ENCODE data around the gene L3MBTL4. TPM values are rescaled to one million over a fixed set of nuclear protein-coding genes. Genes with fewer than 3 reads are reported as not detected.

The L3MBTL4 gene
- total and polyA plus RNA-seq, 4 donors, result 0.26 to 4.2 (median 2.0) TPM

DNA sequence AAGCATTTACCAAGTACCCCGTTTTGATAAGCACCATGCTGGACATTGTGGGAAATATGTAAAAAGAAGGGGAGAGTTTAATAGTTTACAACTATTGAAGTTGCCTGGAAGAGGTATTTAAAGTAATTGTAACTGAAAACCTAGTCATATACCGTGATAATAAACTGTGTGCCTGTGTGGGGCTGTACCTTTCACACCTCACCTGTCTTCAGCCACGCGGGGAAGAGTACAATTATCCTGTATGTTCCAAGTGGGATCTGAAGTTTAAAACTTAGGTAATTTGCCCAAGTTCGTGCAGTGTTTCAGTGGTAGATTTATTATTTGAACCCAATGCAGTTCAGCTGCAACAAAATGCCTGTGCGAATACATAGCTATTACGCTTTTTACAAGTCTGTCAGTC lies 391.2 kb downstream of the L3MBTL4 start:
- Histone ChIP-seq H3K27ac (ENCODE audit: low read depth in 1 of 2, low read length in 2 of 2) (no peak overlapping the region), H3K4me3 (ENCODE audit: low read length in 2 of 2) (no peak overlapping the region), H3K4me1 (ENCODE audit: control insufficient read depth in 1 of 2, insufficient read depth in 2 of 2, low read length in 2 of 2) (no peaks in the 10 kb centered on the region), H3K9me3 (ENCODE audit: control insufficient read depth, low read length) (no peaks in the 10 kb centered on the region), H3K27me3 (ENCODE audit: control insufficient read depth in 1 of 2, insufficient read depth in 2 of 2, low read length in 1 of 2) (no peaks in the 10 kb centered on the region), H3K36me3 (ENCODE audit: control insufficient read depth in 1 of 2, insufficient read depth in 2 of 2, low read length in 1 of 2) (no peaks in the 10 kb centered on the region)
- no peak for ATAC-seq (ENCODE audit: low FRiP score)
- WGBS, 2 donors, result 70 to 77% methylated on average over 7 of the region's 7 CpGs
- DNase-seq, result no peak
- intact Hi-C loops (cut with DNase I), result no loop called here

DNA sequence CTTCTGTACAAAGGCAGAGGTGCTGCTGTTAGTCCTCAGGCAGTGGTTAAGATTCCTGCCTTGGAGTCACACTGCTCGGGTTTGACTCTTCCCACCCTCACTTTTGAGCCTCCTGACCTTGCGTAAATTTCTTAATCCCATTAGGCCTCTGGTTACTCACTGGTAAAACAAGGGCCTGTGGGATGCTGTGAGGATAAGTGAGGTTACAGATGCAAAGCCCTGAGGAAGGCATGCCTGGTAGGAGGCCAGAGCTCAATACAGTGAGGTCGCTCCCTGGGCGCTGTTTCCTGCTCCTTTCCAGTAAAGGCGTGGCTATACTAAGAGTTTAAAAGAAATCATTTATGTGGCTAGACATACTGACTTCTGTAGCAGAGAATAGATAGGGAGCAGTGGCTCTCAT lies 391.9 kb downstream of the L3MBTL4 start:
- Histone ChIP-seq H3K4me3 (ENCODE audit: low read length in 2 of 2) (no peak overlapping the region), H3K4me1 (ENCODE audit: control insufficient read depth in 1 of 2, insufficient read depth in 2 of 2, low read length in 2 of 2) (no peaks in the 10 kb centered on the region), H3K36me3 (ENCODE audit: control insufficient read depth in 1 of 2, insufficient read depth in 2 of 2, low read length in 1 of 2) (no peaks in the 10 kb centered on the region), H3K9me3 (ENCODE audit: control insufficient read depth, low read length) (no peaks in the 10 kb centered on the region), H3K27me3 (ENCODE audit: control insufficient read depth in 1 of 2, insufficient read depth in 2 of 2, low read length in 1 of 2) (no peaks in the 10 kb centered on the region), H3K27ac (ENCODE audit: low read depth in 1 of 2, low read length in 2 of 2) (no peak overlapping the region)
- DNase-seq, result no peak
- 36 to 43% methylated on average over 5 of the region's 5 CpGs for whole genome bisulfite sequencing, 2 donors
- intact Hi-C loops (cut with DNase I), result no loop called here
- no peak for ATAC-seq (ENCODE audit: low FRiP score)

DNA sequence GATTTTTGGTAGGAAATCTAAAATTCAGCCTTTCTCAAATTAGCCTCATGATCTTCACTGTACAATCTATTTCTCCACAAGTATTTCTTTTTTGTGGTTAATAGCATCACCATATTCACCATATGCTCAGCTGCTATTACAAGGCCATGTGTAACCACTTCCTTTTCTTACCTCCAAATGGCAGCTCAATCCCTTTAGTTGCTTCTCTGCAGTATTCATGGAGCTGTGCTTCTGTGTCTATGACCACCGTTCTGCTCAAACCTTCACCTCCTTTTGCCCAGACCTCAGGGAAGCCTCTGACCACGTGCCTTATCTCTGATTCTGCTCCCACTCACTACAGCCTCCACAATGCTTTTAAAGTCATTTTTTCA lies 392.7 kb downstream of the L3MBTL4 start:
- ATAC-seq (ENCODE audit: low FRiP score) (no peak), DNase-seq (no peak)
- intact Hi-C loops (cut with DNase I), result no loop called here
- Histone ChIP-seq H3K36me3 (ENCODE audit: control insufficient read depth in 1 of 2, insufficient read depth in 2 of 2, low read length in 1 of 2) (no peaks in the 10 kb centered on the region), H3K9me3 (ENCODE audit: control insufficient read depth, low read length) (no peaks in the 10 kb centered on the region), H3K27ac (ENCODE audit: low read depth in 1 of 2, low read length in 2 of 2) (no peak overlapping the region), H3K4me3 (ENCODE audit: low read length in 2 of 2) (no peak overlapping the region), H3K27me3 (ENCODE audit: control insufficient read depth in 1 of 2, insufficient read depth in 2 of 2, low read length in 1 of 2) (no peaks in the 10 kb centered on the region), H3K4me1 (ENCODE audit: control insufficient read depth in 1 of 2, insufficient read depth in 2 of 2, low read length in 2 of 2) (no peaks in the 10 kb centered on the region)
- 53 to 55% methylated on average over 2 of the region's 2 CpGs for WGBS, 2 donors

DNA sequence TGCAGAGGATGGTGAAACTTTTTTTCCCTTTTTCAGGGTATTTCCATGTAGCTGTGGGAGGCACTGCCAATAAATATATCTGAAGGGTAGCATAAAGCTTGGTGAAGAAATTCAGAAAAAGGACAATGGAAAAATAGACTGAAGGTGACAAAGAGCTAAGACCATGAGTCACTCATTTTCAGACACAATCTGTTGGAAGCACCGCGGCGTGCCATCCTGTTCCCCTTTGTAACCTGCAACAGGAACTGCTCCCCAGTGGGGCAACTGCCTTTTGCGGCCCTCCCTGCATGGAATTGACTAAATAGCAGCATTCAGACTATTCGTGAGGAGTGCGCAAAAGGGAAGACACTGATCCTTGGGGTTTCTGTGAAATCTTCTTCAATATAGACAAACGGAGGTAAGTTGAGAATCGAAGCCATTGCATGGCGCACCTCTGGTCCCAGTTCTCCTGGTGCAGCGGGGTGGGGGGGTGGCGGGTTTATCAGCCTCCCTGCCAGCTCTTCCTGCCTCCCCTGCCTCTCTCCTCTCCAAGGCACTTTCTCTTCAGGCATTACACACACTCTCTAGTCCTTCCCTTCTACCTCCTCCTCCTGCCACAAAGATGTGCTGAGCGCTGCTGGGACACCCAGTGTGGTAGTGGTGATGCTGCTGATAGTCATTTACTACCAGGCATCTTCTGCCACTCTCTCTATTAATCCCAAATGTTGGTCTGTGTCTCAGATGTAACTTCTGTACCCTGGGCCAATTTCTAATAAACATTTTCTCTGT lies 393.2 kb downstream of the L3MBTL4 start:
- DNase-seq (no peak), ATAC-seq (ENCODE audit: low FRiP score) (no peak)
- Histone ChIP-seq H3K27ac (ENCODE audit: low read depth in 1 of 2, low read length in 2 of 2) (no peak overlapping the region), H3K4me1 (ENCODE audit: control insufficient read depth in 1 of 2, insufficient read depth in 2 of 2, low read length in 2 of 2) (no peaks in the 10 kb centered on the region), H3K36me3 (ENCODE audit: control insufficient read depth in 1 of 2, insufficient read depth in 2 of 2, low read length in 1 of 2) (no peaks in the 10 kb centered on the region), H3K9me3 (ENCODE audit: control insufficient read depth, low read length) (no peaks in the 10 kb centered on the region), H3K27me3 (ENCODE audit: control insufficient read depth in 1 of 2, insufficient read depth in 2 of 2, low read length in 1 of 2) (no peaks in the 10 kb centered on the region), H3K4me3 (ENCODE audit: low read length in 2 of 2) (no peak overlapping the region)
- intact Hi-C loops (cut with DNase I), result no loop called here
- 88% methylated on average over 12 of the region's 12 CpGs for WGBS, 2 donors

DNA sequence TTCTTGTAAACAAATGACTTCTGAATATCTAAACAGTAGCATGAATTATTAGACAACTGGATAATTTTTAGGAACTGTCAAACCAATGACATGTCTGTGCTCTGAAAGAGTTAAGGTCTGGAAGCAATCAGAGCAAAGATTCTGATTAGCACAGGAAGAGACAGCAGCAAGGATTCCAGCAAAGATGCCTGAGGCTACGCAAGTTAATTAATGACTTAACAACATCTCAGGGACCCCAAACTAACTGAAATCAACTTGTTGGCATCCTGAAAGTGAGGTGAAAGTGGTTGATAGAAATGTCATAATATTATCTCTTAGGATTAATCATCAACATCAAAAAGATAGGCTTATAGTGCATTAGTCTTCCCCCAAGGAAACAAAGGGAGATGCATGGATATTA lies 396.0 kb downstream of the L3MBTL4 start:
- no peak for DNase-seq
- H3K9me3 ChIP-seq (ENCODE audit: control insufficient read depth, low read length), result no peaks in the 10 kb centered on the region
- 61 to 63% methylated on average over 1 of the region's 1 CpG for WGBS, 2 donors
- H3K36me3 ChIP-seq (ENCODE audit: control insufficient read depth in 1 of 2, insufficient read depth in 2 of 2, low read length in 1 of 2), result no peaks in the 10 kb centered on the region
- H3K27me3 ChIP-seq (ENCODE audit: control insufficient read depth in 1 of 2, insufficient read depth in 2 of 2, low read length in 1 of 2), result no peaks in the 10 kb centered on the region
- no peak overlapping the region for H3K27ac ChIP-seq (ENCODE audit: low read depth in 1 of 2, low read length in 2 of 2)
- H3K4me3 ChIP-seq (ENCODE audit: low read length in 2 of 2), result no peak overlapping the region
- intact Hi-C loops (cut with DNase I), result no loop called here
- H3K4me1 ChIP-seq (ENCODE audit: control insufficient read depth in 1 of 2, insufficient read depth in 2 of 2, low read length in 2 of 2), result no peaks in the 10 kb centered on the region
- no peak for ATAC-seq (ENCODE audit: low FRiP score)

DNA sequence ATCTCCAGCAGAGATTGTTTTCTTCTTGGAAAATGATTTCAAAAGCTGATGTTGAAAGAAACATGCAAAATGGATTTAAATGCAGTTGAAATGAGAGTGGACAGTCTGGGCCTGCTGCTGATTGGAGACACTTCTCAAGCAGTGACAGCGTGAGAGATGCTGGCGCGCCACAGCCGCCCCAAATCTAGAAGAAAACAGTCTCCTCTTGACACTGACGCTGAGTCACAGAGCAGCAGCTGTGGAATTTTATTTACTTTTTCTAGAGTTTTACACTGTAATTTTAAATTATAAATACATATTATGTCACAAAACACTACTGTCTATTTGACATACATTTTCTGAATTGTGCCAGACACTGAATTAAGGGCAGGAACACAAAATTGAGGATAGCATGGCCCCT lies 397.5 kb downstream of the L3MBTL4 start:
- intact Hi-C loops (cut with DNase I), result no loop called here
- DNase-seq, result no peak
- WGBS, 2 donors, result 32 to 45% methylated on average over 5 of the region's 5 CpGs
- Histone ChIP-seq H3K27me3 (ENCODE audit: control insufficient read depth in 1 of 2, insufficient read depth in 2 of 2, low read length in 1 of 2) (no peaks in the 10 kb centered on the region), H3K4me1 (ENCODE audit: control insufficient read depth in 1 of 2, insufficient read depth in 2 of 2, low read length in 2 of 2) (no peaks in the 10 kb centered on the region), H3K36me3 (ENCODE audit: control insufficient read depth in 1 of 2, insufficient read depth in 2 of 2, low read length in 1 of 2) (no peaks in the 10 kb centered on the region), H3K27ac (ENCODE audit: low read depth in 1 of 2, low read length in 2 of 2) (no peak overlapping the region), H3K9me3 (ENCODE audit: control insufficient read depth, low read length) (no peaks in the 10 kb centered on the region), H3K4me3 (ENCODE audit: low read length in 2 of 2) (no peak overlapping the region)
- ATAC-seq (ENCODE audit: low FRiP score), result no peak

DNA sequence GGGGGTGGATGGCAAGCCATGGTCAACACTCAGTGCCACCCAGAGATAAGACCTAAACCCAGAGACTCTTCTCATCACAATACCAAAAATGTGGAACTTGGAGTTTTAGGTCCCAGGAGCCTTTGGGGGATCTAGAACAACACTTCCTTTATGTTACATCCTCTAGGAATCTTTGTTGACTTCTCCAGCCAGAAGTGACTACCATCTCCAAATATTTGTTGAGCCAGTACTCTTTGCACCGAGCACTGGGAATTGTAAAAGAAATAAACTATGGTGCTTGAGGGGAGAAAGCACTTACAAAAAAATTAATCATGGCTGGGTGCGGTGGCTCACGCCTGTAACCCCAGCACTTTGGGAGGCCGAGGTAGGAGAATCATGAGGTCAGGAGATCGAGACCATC lies 399.3 kb downstream of the L3MBTL4 start:
- Histone ChIP-seq H3K27me3 (ENCODE audit: control insufficient read depth in 1 of 2, insufficient read depth in 2 of 2, low read length in 1 of 2) (no peaks in the 10 kb centered on the region), H3K4me3 (ENCODE audit: low read length in 2 of 2) (no peak overlapping the region), H3K4me1 (ENCODE audit: control insufficient read depth in 1 of 2, insufficient read depth in 2 of 2, low read length in 2 of 2) (no peaks in the 10 kb centered on the region), H3K9me3 (ENCODE audit: control insufficient read depth, low read length) (no peaks in the 10 kb centered on the region), H3K36me3 (ENCODE audit: control insufficient read depth in 1 of 2, insufficient read depth in 2 of 2, low read length in 1 of 2) (no peaks in the 10 kb centered on the region), H3K27ac (ENCODE audit: low read depth in 1 of 2, low read length in 2 of 2) (no peak overlapping the region)
- intact Hi-C loops (cut with DNase I), result no loop called here
- ATAC-seq (ENCODE audit: low FRiP score) (no peak), DNase-seq (no peak)
- 83 to 86% methylated on average over 5 of the region's 5 CpGs for WGBS, 2 donors

DNA sequence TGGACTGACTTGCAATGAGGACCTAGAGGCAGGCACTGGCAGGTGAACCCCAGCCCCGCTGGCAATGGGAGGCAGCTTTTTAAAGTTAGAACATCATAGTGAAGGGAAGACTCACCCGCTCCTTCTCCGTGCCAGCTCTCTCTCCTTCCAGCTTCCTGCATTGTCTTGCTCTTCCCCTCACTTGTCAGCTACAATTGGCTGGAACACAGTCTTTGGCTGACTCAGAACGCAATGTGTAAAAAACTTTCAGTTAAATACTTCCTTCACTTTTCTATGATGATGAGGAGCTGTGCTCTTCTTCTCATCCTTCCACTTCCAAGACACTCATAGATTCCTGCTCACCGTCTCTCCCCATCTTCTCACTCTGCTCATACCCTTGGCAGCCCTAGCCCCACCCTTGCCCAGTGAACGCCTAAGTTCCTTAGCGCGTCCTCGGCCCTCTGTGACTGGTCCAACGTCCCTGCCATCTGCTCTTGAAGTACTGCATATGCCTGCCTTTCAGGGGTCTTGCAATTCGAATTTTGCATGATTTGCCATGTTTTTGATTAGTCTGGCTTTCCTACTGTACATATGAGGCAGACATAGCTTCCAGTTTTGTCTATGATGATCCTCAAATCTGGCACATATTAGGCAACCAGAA lies 401.4 kb downstream of the L3MBTL4 start:
- no peak for ATAC-seq (ENCODE audit: low FRiP score)

DNA sequence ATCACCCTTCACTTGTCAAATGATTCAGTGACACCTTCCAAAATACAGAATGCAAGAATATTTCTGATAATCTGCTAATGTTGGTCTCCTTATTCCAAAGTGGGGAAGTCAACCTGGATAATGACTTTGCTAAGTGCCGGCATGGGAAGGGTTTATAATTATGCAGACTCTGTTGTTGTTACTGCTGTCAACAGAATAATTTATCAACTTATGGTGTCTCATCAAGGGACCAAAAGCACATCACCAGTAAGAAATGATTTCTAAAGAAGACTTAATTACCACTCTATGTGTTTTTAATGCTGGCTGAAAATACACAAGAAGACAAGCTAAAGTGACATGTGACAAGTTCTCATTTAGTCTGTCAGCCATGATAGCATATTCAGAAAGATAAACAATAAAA lies 403.8 kb downstream of the L3MBTL4 start:
- 68 to 79% methylated on average over 1 of the region's 1 CpG for WGBS, 2 donors
- intact Hi-C loops (cut with DNase I), result no loop called here
- H3K4me1 ChIP-seq (ENCODE audit: control insufficient read depth in 1 of 2, insufficient read depth in 2 of 2, low read length in 2 of 2), result no peaks in the 10 kb centered on the region
- H3K4me3 ChIP-seq (ENCODE audit: low read length in 2 of 2), result no peak overlapping the region
- no peaks in the 10 kb centered on the region for H3K27me3 ChIP-seq (ENCODE audit: control insufficient read depth in 1 of 2, insufficient read depth in 2 of 2, low read length in 1 of 2)
- DNase-seq (no peak), ATAC-seq (ENCODE audit: low FRiP score) (no peak)
- H3K36me3 ChIP-seq (ENCODE audit: control insufficient read depth in 1 of 2, insufficient read depth in 2 of 2, low read length in 1 of 2), result no peaks in the 10 kb centered on the region
- H3K9me3 ChIP-seq (ENCODE audit: control insufficient read depth, low read length), result no peaks in the 10 kb centered on the region
- no peak overlapping the region for H3K27ac ChIP-seq (ENCODE audit: low read depth in 1 of 2, low read length in 2 of 2)

More for the DNA sequence above, 401.4 kb downstream of the L3MBTL4 start:
- Histone ChIP-seq H3K4me3 (ENCODE audit: low read length in 2 of 2) (no peak overlapping the region), H3K27me3 (ENCODE audit: control insufficient read depth in 1 of 2, insufficient read depth in 2 of 2, low read length in 1 of 2) (no peaks in the 10 kb centered on the region), H3K4me1 (ENCODE audit: control insufficient read depth in 1 of 2, insufficient read depth in 2 of 2, low read length in 2 of 2) (no peaks in the 10 kb centered on the region), H3K9me3 (ENCODE audit: control insufficient read depth, low read length) (no peaks in the 10 kb centered on the region), H3K27ac (ENCODE audit: low read depth in 1 of 2, low read length in 2 of 2) (no peak overlapping the region), H3K36me3 (ENCODE audit: control insufficient read depth in 1 of 2, insufficient read depth in 2 of 2, low read length in 1 of 2) (no peaks in the 10 kb centered on the region)
- intact Hi-C loops (cut with DNase I), result no loop called here
- DNase-seq, result no peak
- 85 to 86% methylated on average over 11 of the region's 11 CpGs for WGBS, 2 donors
